SHP77 treated with DMSO at 0.1 percent for 48 hours (cell line): ENCODE measurements around the gene RANGAP1.

ENCODE experiments used
- DNase-seq: peaks from one replicate; lab custom pipeline; 2025; lab: John Stamatoyannopoulos, UW

RANGAP1 gene

GRCh38 chr22:41234815-41235695 is 50.9 kb downstream of the RANGAP1 start:
- DNase-seq, result no peak

DNA sequence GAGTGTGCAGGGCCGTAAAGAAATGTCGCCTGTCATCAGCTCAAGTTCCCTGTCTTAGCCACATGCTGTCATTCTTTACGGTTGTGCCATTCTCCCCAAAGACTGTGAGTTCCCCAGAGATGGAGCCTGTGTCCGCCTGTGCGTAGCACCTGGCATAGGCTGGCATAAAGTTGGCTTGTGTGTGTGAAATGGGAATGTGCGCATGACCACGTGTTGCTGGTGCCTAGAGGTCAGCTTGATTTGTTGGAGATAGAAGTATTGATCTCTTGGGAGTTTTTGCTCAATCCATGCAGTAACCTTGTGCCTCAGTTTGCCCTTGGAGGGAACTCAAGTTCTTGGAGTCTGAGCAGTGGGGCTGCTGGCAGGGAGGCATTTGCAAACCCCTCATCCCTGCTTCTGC is 54.6 kb downstream of the RANGAP1 start:
- no peak for DNase-seq

GRCh38 chr22:41230401-41230785 is 55.6 kb downstream of the RANGAP1 start:
- DNase-seq, result no peak

DNA sequence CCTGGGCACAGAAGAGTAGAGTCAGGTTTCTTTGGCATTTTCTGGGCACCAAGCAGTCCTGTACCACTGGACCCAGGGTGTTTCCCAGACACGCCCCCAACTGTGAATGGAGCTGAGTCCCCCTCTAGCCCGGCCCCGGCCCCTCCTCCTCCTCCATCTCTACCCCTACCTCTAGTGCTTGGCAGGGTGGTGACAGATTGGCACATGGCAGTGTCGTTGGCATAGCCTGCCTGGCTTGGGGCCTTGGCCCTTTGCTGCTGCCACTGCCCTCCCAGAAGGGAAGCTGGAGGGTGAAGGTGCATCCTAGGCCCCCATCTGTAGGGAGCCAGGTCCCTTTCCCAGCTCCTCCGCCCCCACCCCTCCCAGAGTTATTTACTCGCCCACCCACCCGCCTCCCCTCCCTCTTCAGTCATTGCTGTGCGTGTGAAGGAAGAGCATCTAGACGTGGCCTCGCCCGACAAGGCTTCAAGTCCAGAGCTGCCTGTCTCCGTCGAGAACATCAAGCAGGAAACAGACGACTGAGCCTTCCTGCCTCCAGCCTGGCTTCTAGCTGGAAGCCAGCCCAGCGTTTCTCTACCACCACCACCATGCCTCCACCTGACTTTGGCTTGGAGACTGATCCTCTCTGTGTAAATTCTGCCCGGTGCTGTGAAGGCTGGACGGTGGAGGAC is 56.1 kb downstream of the RANGAP1 start:
- no peak for DNase-seq

GRCh38 chr22:41229215-41229614 is 56.8 kb downstream of the RANGAP1 start:
- no peak for DNase-seq

- no peak for DNase-seq
These were observed 59.0 kb downstream of the RANGAP1 start for GRCh38 chr22:41226723-41227655.

DNA sequence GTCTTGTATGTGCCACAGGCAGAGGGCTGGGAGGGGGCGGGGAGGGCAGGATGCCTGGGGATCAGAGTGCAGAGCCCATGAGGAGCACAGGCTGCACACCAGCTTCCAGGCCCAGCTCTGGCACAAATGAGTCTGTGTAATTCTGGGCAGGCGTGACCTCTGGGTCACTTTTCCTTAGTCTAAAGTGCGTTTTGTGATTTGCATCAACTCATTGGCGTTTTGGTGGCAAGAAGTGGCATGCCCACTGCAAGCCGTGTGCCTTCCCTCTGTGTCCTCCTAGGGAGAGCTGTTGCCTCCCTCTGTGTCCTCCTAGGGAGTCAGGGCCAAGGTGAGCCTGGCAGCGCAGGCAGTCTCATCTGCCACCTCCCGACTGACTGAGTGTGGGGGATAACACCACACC is 62.5 kb downstream of the RANGAP1 start:
- DNase-seq, result no peak

DNA sequence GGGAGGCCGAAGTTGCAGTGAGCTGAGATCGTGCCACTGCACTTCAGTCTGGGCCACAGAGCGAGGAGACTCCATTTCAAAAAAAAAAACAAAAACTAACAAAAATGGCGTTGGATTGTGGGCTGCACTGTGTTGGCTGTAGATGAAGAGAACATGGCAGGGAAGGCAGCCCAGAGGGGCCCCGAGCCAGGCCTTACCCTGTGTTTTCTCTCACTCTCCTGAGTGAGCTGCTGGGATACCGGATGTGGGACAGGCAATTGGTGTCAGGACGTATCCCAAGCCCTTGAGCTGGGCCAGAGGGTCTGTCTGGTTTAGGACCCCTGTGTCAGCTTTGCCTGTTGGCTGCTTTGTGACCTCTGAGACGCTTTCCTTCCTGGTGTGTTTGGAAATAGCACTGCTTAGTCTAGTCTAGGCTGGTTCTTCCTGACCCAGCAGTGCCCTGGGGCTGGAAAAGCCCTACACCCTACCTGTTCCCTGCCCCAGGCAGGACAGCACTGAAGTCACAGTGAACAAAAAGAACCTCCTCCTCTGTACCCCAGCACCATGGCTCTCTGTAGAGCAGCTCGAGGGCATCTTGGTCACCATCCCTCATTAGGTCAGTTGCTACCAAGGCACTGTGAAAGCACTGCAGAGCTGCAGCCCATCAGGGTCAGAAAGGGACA is 63.0 kb downstream of the RANGAP1 start:
- DNase-seq, result no peak

DNA sequence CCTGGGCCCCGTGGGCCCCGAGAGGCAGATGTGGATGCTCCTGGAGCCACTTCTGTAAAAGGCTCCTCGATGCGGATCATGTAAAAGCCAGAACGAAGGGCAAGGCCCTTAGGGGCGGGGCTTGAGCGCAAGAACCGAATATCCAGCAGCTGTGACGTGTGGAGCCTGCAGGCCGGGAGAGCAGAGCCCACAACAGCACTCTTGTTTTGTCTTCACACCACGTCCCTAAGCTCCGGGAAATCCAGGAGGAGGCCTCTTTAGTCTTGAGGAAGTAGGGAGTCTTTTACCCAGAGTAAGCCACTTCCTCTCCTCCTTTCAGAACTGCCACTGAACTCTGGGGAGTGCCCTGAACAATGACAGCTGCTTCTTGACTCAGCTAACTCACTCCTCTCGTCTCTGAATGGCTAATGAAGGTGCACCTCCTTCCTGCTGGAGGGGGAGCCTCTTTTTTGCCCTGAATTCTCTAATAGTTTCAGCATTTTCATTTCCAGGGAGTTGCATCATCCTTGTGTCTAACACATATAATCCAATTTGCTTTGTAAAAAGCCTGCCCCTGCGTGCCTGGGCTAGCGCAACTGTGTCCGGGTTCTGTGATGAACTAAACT is 68.3 kb downstream of the RANGAP1 start:
- peak; percentile 31 for DNase-seq

DNA sequence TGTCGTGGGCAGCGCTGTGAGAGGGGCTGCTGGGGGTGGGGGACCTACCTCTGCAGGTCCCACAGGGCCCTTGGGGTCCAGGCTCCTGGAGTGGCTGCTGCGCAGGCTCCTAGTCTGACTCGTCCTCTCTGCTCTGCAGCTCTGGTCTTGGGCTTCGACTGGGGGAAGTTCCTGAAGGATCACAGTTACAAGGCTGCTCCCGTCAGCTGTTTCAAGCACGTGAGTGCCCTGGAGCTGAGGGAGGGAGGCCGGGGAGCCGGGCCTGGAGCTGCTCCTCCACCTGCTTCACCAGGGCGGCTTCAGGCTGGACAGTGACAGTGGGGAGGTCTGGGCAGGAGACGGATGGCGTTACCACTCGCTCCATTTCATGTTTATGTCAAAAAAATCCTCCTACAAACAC is 69.0 kb downstream of the RANGAP1 start:
- DNase-seq, result peak; percentile 48

DNA sequence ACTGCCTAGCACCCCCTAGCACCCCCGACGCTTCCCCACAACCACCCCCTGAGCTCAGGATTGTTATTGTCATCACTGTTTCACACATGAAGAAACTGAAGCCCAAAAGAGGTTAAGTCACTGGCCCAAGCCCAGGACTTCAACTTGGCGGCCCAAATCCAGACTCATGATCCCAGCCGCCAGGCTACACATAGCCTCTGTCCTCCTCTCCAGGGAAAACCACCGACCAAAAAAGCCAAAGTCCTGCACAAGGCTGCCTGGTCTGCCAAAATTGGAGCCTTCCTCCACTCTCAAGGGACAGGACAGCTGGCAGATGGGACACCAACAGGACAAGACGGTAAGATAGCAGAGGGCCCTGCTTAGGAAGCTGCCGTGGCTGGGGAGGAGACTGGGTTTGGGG is 70.1 kb downstream of the RANGAP1 start:
- DNase-seq, result no peak

- no peak for DNase-seq
These were observed 70.6 kb downstream of the RANGAP1 start for GRCh38 chr22:41215409-41215808.

DNA sequence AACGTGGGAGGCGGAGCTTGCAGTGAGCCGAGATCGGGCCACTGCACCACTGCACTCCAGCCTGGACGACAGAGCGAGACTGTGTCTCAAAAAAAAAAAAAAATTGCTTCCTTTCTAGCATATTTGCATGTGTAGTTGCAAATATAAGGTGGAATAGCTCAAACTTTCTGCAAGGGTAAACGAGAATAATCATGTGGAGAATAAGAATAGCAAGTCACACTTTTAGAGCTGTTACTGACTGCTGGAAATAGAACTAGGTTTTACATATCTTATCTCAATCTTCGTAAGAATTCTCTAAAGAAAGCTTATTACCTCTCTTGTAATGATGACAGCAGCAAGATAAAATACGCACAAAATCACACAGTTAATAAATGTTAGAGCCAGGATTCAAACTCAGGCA is 79.3 kb downstream of the RANGAP1 start:
- DNase-seq, result no peak

DNA sequence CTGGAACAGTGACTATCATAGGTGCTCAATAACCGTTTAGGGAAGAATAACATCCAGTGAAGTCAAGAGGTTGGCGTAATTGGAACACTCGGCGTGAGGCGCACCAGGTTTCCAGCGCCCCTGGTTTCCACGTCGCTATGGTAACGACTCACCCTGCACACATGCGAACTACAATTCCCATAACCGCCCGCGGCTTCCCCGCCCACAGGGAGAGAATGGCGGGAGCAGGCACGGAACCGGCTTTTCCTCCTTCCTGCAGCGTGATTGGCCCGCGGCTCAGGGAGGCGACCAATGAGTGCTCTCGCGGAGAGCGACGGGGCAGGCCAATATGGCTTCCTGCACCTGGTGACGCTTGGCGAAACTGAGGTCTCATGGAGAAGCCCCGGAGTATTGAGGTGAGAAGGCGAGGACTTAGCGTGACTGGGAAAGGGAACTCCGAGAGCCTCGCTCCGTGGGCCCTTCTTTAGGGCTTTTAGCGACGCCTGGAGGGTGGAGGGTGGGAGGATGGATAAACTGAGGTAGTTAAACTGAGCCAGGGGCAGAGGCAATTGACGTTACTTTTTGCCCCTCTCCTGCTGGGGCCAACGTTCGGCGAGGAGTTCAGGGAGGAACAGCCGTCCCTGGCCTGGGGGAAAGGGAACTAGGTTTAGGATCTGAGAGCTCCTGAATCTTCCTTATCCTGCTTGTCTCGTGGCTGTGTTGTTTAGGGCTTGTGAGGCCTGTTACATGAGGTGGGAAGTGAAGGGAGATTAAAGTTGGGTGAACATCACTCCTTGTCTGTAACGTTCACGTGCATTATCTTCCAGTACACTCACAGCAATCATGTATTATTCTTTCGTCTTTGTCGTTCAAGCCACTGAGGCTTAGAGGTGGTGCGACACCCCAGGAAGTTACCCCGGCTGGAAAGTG is 80.7 kb downstream of the RANGAP1 start, which contains the start of gene L3MBTL2:
L3MBTL2 (plus strand) TSS at position 321 of the 909 bp plus-strand sequence; CDS start at position 372, 51 bp downstream.
- DNase-seq, result peak; percentile 93

GRCh38 chr22:41204066-41204465 is 81.9 kb downstream of the RANGAP1 start:
- no peak for DNase-seq

- DNase-seq, result no peak
These were observed 82.9 kb downstream of the RANGAP1 start for GRCh38 chr22:41203118-41203517.

DNA sequence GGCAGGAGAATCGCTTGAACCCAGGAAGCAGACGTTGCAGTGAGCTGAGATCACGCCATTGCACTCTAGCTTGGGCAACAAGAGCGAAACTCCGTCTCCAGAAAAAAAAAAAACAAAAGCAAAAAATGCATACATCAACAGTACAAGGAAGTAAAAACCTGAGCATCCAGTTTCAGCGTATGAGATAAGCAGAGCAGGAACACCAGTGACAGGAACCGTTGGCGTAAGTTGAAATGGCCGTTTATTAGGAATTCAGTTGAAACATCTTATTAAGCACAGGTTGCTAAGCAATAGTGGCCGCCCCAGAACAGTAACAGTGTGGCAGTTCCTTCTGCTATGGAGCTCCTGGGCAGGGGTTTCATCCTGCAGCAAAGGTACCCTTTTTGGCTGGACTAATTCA is 84.8 kb downstream of the RANGAP1 start:
- no peak for DNase-seq

- DNase-seq, result peak; percentile 25
These were observed 87.9 kb downstream of the RANGAP1 start for GRCh38 chr22:41198027-41198580.

- peak; percentile 46 for DNase-seq
These were observed 88.7 kb downstream of the RANGAP1 start for GRCh38 chr22:41197038-41197972.
